A673 (cell line): ENCODE data around the gene DSPP. TPM values are rescaled to one million over a fixed set of nuclear protein-coding genes. Genes with fewer than 3 reads are reported as not detected.
A peak's percentile ranks its signal among the peaks of the same experiment; 100 is the strongest.

Source experiments
- BruUV-seq: library from RNA; stranded (reverse); fragments of 400-500 nt; replicated peaks from 2 replicates; lab custom pipeline; 2021; lab: Mats Ljungman, UMichigan
- CTCF ChIA-PET: fragments of 300-600 bp; sonication (Branson Sonifier 250); formaldehyde crosslinking; loops from one replicate; lab custom pipeline; 2022; ENCODE audit warnings: antibody characterized with exemption; lab: Charles Lee
- POLR2A ChIA-PET: fragments of 300-600 bp; sonication (Branson Sonifier 250); formaldehyde crosslinking; loops from one replicate; lab custom pipeline; 2022; ENCODE audit warnings: antibody characterized with exemption; ENCODE audit not compliant: low non-redundant PET; lab: Charles Lee
- DNase-seq: peaks from one replicate; pipeline ENCODE4 v3.0.0-alpha.2; 2015; ENCODE audit warnings: low spot score
- H3K27ac ChIP-seq: fragments of 200-600 bp; sonication (generic); 2 replicates; pipeline ENCODE4 v1.5.1; 2016; ENCODE audit warnings: mixed run types, low read depth, mild to moderate bottlenecking, mixed read lengths, antibody characterized with exemption, low read length; ENCODE audit not compliant: poor library complexity, severe bottlenecking
- H3K27me3 ChIP-seq: fragments of 200-600 bp; sonication (generic); replicated peaks from 2 replicates; pipeline ENCODE4 v1.6.1; 2017; ENCODE audit warnings: mixed run types, low read depth, mild to moderate bottlenecking, mixed read lengths, antibody characterized with exemption, low read length; ENCODE audit not compliant: insufficient read depth, poor library complexity
- H3K36me3 ChIP-seq: fragments of 200-600 bp; sonication (generic); 2 replicates; pipeline ENCODE4 v1.6.1; 2016; ENCODE audit warnings: mixed run types, mild to moderate bottlenecking, mixed read lengths, antibody characterized with exemption, low read length; ENCODE audit not compliant: insufficient read depth, poor library complexity, severe bottlenecking
- H3K4me1 ChIP-seq: fragments of 200-600 bp; sonication (generic); 2 replicates; pipeline ENCODE4 v1.6.1; 2017; ENCODE audit warnings: mixed run types, mild to moderate bottlenecking, mixed read lengths, antibody characterized with exemption, low read length; ENCODE audit not compliant: insufficient read depth, poor library complexity, severe bottlenecking
- H3K4me3 ChIP-seq: fragments of 200-600 bp; sonication (generic); 2 replicates; pipeline ENCODE4 v1.5.1; 2016; ENCODE audit warnings: low read depth, mixed run types, mild to moderate bottlenecking, mixed read lengths, low read length; ENCODE audit not compliant: poor library complexity, severe bottlenecking
- H3K9me3 ChIP-seq: fragments of 200-600 bp; sonication (generic); 2 replicates; pipeline ENCODE4 v1.6.1; 2016; ENCODE audit warnings: mixed run types, low read depth, mild to moderate bottlenecking, mixed read lengths, antibody characterized with exemption, low read length; ENCODE audit not compliant: poor library complexity, severe bottlenecking
- CTCF ChIP-seq: fragments of 300-800, 200-600 bp; sonication (generic); conservative IDR thresholded peaks from 2 replicates; pipeline ENCODE4 v1.5.1; 2017; ENCODE audit warnings: low read depth, mild to moderate bottlenecking, antibody characterized with exemption, low read length, moderate library complexity, mixed read lengths
- EZH2 ChIP-seq: fragments of 200-600 bp; sonication (generic); IDR thresholded peaks from 2 replicates; pipeline ENCODE4 v1.6.1; 2017; ENCODE audit warnings: borderline replicate concordance, low read depth, mild to moderate bottlenecking, mixed read lengths, antibody characterized with exemption, low read length; ENCODE audit not compliant: poor library complexity, severe bottlenecking
- intact Hi-C: fragments of 100-400 bp; cut with micrococcal nuclease; formaldehyde crosslinking; loops from one replicate; pipeline ENCODE4 v1.10.0; 2022; ENCODE audit not compliant: unreplicated experiment
- total RNA-seq: library from RNA; stranded (reverse); gene quantifications from 2 replicates; pipeline ENCODE4 v1.2.3, GENCODE V29; 2021

The DSPP gene
- total RNA-seq, 1 experiment from 2014 or later = not detected

DNA sequence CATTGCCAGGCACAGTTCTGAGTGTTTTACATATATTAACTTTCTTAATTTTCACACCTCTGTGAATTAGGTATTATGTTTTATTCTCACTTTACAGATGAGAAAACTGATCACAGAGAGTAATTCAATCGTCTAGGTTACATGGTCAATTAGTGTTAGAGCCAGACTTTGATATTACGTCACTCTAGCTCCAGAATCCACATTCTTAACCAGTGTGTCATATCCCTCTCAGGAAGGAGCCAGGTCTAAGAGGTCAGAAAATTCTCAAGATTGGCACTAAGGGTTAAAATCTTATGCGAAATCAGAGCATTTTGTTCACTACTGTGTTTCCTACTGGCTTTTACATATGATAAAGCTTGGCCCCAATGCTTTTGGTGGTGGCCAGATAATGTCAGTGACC, 49.2 kb downstream of the DSPP start:
- H3K27me3 ChIP-seq = no peaks in the 10 kb centered on the region
- H3K4me1 ChIP-seq = no peaks in the 10 kb centered on the region
- H3K4me3 ChIP-seq = no peak overlapping the region
- peak; percentile 50 for DNase-seq
- CTCF ChIA-PET = no interaction called here
- H3K9me3 ChIP-seq = no peaks in the 10 kb centered on the region
- POLR2A ChIA-PET = no interaction called here
- BruUV-seq = no TSS peak
- no peak for TF ChIP-seq CTCF
- H3K36me3 ChIP-seq = no peaks in the 10 kb centered on the region
- no peak overlapping the region for H3K27ac ChIP-seq
- intact Hi-C loops = no loop called here

DNA sequence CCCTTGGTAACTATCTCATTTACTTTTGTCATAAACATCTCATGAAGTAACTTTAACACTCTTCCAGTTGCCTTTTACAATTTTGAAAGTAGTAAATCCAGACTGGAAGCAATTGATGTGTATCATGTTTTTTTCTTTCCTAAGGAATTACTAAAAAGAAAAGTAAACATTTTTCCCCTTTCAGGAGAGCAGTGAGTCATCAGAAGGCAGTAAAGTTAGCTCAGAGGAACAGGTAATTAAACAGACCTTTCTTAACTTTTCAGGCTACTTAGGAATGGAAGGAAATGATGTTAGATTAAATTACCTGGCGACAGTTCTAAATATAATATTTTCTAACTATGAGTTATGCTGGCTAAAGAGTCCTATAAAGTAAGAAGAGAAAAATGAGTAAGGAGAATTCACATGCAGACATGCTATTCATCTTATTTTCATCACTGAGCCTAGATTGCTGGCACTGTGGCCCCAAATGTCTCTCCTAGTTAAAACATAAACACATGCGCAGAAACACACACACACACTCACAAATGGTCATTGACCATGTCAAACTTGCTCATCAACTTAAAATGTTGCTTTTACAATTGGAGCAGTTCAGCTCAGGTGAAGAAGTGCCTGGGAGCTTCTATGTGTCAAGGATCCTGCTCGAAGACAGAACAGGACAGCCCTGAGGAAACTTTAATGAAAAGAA, 51.1 kb downstream of the DSPP start:
- ChIA-PET POLR2A (no interaction called here), CTCF (no interaction called here)
- Histone ChIP-seq H3K27me3 (no peaks in the 10 kb centered on the region), H3K4me1 (no peaks in the 10 kb centered on the region), H3K9me3 (no peaks in the 10 kb centered on the region), H3K27ac (no peak overlapping the region), H3K36me3 (no peaks in the 10 kb centered on the region), H3K4me3 (no peak overlapping the region)
- no peak for DNase-seq
- no TSS peak for BruUV-seq
- intact Hi-C loops = no loop called here
- TF ChIP-seq EZH2 = no peak

DNA sequence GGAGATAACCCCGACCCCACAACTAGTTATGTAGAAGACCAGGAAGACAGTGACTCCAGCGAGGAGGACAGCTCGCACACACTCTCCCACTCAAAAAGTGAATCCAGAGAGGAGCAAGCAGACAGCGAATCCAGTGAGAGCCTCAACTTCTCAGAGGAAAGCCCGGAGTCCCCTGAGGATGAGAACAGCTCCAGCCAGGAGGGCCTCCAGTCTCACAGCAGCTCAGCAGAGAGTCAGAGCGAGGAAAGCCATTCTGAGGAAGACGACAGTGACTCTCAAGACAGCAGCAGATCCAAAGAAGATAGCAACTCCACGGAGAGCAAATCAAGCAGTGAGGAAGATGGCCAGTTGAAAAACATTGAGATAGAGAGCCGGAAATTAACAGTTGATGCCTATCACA, 54.5 kb downstream of the DSPP start:
- no peak for DNase-seq
- H3K27ac ChIP-seq = no peak overlapping the region
- H3K9me3 ChIP-seq = no peaks in the 10 kb centered on the region
- TF ChIP-seq EZH2 (no peak), CTCF (no peak)
- H3K4me3 ChIP-seq = no peak overlapping the region
- BruUV-seq = no TSS peak
- H3K4me1 ChIP-seq = no peaks in the 10 kb centered on the region
- H3K36me3 ChIP-seq = no peaks in the 10 kb centered on the region
- no peaks in the 10 kb centered on the region for H3K27me3 ChIP-seq
- ChIA-PET POLR2A (no interaction called here), CTCF (no interaction called here)
- intact Hi-C loops = no loop called here

Other genes with a start within 250 kb of the DSPP start
- gene HSD17B11, start 217.3 kb upstream of the DSPP start, total RNA-seq = 5.5 and 6.7 TPM in 2 replicates
- gene NUDT9, start 186.0 kb upstream of the DSPP start, total RNA-seq = 8.8 and 11.3 TPM in 2 replicates
- gene SPARCL1, start 79.2 kb upstream of the DSPP start, total RNA-seq = 1.1 and 1.8 TPM in 2 replicates
- not detected in 2 replicates for gene DMP1, start 41.8 kb downstream of the DSPP start, total RNA-seq
- gene IBSP, start 191.0 kb downstream of the DSPP start, total RNA-seq = not detected in 2 replicates
- not detected in 2 replicates for gene MEPE, start 224.4 kb downstream of the DSPP start, total RNA-seq